GM20431 (cell line): ENCODE data around the gene MRPS9.

Experiments used
- in situ Hi-C: fragments of 300-500 bp; cut with MseI, MboI; formaldehyde crosslinking; loops from one replicate; pipeline ENCODE4 v1.15.0; 2020; ENCODE audit warnings: low sequenced_read_pairs; ENCODE audit not compliant: unreplicated experiment

Gene MRPS9

DNA sequence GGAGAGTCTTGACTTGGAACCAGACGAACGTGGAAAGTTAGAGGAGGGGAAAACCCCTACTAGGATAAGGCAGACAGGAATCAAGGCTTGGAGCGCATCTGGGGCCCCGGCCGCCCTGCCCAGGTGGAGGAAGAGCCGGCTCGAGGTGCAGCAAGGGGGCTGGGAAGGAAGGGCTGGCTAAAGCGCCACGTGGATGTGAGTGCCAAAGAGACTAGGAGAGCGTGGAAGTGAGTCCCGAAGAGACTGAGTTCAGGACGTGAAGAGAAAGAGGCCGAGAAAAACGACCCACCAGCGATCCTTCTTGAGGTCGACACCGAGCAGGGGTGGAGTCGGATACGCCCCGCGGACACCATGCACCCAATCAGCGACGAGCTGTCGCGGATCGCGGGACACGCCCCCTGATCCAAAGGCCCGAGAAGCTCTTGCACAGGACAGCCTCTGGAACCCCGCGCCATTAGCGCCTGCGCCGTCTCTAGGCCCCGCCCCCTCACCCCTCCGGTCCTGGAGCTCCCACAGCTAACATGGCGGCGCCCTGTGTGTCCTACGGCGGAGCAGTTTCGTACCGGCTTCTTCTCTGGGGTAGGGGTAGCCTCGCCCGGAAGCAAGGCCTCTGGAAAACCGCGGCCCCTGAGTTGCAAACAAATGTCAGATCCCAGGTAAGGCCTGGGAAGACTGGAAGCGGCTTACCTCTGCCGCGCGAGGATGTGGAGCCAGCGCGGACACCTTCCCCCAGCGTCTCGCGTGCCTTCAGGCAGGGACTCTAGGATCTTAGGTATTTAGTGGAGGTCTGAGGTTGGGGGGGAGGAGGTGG lies at the start of gene MRPS9:
TSS of gene MRPS9 (plus strand) at position 498 of the 811 bp plus-strand sequence. CDS start at position 522, 24 bp downstream.
- in situ Hi-C loops: no loop called here

DNA sequence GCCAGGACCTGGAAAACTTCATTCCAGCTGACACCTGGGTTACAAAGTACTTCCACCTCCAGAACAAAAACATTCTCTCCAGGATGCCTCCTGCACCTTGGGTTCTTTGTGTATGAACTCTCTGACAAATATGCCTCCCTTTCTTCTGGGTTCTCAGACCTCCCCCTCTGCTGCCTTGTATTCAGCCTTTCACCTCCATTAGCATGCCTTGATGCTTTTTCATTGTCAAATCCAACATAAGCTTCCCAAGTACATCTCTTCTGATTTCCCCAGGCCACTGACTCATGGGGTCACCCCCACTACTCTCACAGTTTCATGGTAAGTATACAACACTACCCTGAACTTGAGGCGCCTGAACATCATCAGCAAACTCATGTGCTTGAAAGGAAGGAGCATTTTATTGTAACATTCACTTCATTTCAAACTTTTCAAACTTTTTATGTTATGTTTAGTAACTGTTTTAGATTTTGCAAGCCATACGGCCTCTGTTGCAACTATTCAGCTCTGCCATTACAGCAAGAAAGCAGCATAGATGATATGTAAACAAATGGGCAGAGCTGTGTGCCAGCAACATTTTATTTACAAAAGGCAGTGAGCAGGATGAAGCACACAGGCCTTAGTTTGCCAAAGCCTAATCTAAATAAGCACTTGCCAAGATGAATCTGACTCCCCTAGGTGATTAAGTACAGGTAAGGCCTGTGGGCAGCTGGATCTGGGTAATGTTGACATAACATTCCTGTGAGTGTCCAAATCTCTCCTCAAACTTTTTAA lies 32.5 kb upstream of the MRPS9 start:
- in situ Hi-C loops: no loop called here

DNA sequence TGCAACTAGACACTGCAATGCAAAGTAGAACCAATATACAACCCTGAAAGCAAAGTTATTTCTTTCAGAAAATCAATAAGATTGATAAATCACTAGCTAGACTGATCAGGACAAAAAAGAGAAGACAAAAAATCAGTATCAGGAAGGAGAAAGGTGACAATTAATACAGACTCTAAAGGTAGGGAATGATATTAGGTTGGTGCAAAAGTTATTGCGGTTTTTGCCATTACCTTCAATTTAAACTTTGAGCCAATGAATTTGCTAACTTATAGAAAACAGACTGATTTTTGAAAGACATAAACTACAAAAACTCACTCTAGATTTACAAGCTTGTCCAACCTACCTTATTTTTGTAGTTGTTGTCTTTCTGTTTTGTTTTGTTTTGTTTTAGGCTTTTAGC lies 30.5 kb upstream of the MRPS9 start:
- in situ Hi-C loops: no loop called here

DNA sequence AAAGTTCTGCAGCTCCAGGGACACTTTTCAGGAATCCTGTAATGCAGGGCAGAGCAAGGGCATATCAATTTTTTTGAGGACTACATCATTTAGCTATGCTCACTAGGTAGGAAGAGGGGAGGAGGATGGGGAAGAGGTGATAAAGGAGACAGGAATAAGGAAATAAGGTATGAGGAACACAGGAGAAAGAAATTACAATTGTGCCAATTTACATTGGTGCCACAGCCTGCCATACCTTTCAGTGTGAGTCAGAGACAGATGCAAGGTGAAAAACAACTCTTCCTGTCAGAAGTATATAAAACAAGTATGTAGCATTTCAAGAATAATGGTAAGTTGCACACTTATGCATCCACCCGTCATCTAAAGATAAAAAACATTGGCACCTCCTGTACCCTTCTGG lies 5.4 kb upstream of the MRPS9 start:
- in situ Hi-C loops: no loop called here

DNA sequence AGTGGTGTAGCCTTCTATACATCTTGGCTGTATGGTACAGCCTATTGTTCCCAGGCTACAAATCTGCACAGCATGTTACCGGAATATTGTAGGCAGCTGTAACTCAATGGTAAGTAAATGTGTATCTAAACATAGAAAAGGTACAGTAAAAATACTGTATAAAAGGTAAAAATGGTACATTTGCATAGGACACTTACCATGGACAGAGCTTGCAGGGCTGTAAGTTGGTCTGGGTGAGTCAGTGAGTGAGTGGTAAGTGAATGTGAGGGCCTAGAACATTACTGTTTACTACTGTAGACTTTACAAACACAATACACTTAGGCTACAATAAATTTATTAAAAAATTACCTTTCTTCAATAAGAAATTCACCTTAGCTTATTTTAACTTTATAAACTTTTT lies 3.7 kb upstream of the MRPS9 start:
- in situ Hi-C loops: no loop called here

DNA sequence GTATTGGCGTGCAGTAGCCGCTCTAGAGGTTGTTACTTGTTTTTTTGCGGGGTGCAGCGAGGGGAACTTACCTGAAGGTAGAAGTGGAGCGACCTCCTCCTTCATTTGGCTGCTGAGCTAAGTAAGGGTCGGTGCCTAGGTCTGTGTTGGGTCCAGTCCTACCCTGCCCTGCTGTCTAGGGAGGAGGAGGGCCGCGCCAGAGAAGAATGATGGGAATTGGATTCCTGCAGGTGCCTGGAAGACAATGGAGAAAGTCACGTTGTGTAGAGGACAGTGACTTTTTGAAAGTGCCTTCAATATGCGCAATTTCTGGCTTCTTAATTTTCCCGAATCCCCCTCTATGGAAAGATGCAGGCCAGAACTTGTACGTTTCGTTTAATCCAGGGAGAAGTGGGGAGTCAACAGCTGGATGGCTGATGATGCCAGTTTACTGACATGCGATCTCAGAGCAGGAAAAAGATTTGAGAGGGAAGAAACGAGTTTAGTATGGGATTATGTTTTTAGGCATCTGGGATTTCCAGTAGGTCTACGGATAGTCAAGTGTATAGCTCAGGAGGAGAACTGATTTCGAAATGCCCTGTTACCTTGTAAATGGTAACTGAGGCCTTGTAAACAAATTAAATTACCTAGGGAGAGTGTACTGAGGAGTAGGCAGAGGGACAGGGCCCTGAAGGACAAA lies 653 bp downstream of the MRPS9 start:
- in situ Hi-C loops: no loop called here

DNA sequence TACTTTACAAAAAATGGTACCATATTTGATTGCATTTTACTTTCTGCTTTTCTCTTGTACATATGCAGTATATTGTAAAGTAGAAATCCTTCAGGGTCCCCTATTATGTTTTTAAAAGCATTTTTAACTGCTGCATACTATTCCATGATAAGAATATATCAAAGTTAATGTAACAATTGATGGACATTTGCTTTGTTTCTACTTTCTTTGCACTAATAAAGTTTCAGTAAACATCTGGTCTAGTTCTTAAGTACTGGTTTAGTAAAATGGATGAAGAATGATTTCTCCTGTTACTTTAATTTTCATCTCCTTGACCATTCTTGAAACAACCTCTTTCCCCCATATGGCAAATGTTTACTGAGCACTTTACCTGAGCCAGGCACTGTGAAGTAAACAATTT lies 1.7 kb downstream of the MRPS9 start:
- in situ Hi-C loops: no loop called here

DNA sequence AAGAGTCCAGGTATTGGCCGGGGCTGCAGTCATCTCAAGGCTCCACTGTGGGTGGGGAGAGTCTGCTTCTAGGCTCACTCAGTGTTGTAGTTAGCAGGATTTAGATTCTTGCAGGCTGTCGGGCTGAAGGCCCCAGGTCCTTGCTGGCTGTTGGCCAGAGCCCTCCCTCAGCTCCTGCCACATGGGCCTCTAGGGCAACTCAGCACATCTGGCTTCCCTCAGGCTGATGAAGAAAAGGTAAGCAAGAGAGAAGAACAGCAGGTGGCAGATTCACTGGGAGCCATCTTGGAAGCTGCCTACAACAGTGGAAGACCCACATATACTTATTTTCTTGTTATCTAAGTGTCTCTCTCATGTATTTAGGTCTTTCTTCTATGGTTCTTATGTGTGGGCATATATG lies 4.3 kb downstream of the MRPS9 start:
- in situ Hi-C loops: no loop called here

DNA sequence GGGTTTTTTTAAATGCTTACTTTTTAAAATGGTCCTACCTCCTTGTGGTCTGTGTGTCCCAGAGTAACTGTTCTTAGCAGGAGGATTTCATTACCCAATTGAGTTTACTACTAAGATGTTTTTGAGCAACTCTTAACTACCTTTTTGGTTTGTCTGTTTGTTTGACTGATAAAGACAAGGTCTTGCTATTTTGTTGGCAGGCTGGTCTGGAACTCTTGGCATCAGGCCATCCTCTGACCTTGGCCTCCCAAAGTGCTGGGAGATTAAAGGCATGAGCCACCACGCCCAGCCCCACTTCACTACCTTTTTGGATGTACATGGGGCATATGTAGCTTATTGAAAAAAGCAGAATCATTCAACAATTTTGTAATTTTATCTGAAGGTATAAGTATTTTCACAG lies 14.9 kb downstream of the MRPS9 start:
- in situ Hi-C loops: no loop called here

DNA sequence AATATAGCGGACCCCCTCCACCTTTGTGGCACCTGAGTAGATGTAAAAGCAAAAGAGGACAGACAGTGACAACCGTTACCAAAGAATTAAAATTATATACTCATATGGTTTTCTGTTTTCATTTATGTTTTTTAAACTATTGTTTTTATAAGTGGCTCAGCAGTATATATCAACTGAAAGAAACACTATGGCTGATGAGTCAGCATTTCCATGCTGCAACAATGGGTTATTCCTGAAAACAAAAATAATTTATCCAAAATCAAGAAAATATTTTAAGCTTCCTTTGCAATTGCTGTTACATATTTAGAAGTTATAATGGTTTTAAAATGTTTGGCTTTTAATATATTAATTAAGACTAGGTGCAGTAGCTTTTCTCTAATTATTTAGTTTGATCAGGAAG lies 17.7 kb downstream of the MRPS9 start:
- in situ Hi-C loops: no loop called here

DNA sequence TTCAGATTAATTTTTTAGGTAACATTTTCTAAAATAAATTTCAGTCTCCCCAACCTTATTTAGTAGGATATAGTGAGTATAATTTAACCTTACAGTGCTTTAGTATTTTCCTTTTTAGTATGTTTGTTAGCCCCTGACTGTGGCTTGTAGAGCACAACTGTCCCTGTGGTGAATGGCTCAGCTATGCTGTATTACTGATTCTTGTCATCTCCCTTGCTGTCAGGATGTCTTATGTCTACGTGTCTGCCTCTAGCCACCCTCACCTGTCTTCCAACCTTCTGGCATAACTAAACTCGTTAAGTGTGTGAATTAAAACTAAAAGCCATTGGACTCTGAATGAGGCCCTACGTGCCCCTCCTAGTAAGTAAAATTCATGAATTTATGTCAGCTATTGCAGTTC lies 18.4 kb downstream of the MRPS9 start:
- in situ Hi-C loops: no loop called here

DNA sequence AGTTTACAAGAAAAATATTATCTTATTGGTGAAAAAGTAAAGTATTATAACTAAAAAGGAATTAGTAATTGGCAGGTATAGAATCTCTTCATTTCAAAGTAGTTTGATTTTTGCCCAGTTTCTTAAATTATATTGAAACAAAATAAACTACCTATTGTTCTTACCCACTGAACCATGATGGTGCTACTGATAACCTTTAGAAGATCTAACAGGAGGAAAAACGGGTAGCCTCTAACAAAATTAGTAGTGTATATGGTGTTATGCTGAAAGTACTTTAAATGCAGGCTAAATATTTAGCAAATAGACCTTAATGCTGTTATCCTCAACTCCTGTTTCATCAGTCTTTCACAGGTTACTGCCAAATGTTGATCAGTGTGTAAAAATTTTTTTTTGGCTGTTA lies 19.1 kb downstream of the MRPS9 start:
- in situ Hi-C loops: no loop called here

DNA sequence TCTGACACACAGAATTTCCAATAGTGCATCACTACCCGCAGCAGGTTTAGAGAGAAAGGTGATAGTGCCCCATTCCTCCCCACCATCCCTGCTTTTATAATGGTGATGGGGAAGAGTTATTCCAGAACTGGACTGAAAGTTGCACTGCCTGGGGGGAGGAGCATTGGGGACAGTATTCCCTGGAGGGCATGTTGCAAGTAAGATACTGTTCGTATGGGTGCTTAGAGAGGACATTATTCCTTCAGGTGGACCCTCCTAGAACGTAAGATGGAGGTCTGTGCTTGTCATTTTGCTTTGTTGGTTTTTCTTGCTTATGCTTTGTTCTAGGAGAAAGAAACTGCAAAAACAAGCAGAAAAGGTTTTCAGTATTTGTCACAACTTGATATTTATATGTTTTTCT lies 23.7 kb downstream of the MRPS9 start:
- in situ Hi-C loops: no loop called here

DNA sequence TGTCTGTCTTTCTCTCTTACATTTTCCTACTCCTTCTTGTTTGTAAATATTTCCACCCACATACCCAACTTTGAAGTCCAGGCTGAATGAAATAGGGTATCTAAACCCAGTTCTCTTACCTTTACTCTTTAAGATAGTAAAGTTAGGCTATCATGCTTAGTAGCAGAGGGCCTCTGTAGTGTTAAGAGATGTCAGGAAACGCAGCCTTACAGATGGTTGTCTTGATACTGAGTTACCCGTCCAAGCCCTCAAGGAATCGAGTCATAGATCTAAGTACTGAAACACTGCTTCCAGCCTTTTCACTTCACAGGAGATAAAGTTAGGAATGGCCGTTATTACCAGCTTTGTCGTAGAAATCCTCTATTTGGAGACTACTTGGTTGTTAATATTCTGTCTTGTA lies 24.3 kb downstream of the MRPS9 start:
- in situ Hi-C loops: no loop called here

DNA sequence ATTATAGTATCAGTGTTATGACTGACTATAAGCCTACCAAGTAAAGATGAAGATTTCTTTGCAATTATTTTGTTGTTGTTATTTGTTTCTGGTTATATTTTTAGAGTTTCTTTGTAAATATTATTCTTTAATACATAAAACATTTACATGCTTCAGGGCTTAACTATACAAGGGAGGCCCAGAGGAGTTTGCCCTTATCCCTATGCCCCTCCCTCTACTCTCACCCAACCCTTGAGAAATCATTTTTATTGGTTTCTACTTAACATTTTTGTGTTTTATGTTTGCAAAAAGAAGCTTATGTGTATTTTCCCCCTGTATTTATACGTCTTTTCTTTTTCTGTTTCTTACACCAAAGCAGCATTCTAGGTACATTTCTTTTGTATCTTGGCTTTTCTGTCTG lies 30.5 kb downstream of the MRPS9 start:
- in situ Hi-C loops: no loop called here

DNA sequence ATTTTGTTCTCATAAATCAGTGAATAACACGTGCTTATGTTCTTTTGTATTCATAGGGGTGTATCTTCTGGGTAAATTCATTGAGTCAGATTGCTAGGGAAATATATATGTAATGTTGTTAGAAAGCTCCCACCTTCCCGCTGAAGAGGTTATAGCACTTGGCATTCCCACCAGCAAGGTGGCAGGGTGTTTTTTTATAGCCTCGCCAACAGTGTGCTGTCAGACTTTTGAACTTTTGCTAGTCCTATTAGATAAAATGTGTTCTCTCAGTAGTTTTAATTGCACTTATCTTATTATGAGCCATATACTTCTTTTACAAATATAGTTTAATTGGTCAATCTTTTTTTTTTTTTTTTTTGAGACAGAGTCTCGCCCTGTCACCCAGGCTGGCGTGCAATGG lies 31.0 kb downstream of the MRPS9 start:
- in situ Hi-C loops: no loop called here

DNA sequence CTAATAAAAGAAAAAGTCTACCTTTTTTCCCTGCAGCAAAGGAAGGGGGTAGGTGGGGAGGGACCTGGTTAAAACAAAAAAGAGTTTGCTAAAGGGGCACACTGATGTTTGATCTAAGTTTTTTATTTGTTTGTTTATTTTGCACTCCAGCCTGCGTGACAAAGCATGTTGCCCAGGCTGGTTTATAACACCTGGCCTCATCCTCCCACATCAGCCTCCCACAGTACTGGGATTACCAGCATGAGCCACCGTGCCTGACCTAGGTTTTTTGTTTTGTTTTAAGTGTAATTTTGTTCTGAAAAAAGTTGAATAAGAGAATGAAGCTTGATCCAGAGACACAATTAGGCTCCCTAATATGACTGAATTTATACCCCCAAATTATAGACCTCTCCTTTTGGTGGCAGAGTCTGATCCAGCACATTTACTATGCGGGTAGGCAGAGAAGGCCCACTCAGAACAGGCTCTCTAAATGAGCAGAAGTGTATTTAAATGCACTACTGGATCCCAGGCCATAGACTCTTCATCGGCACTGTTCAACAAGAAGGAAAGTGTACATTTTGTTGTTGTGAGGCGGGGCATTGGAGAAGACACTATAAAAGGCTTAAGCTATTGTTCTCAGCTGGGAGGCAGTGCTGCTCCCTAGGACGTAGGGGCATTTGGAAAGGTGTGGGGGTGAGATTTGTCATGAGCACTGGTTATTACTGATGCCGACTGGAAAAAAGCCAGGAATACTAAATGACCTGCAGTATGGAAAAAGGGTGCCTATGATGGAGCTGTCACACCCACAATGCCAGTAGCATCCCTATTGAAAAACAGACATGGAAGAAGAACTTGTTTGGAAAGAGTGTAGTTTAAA lies 32.4 kb downstream of the MRPS9 start:
- in situ Hi-C loops: no loop called here

DNA sequence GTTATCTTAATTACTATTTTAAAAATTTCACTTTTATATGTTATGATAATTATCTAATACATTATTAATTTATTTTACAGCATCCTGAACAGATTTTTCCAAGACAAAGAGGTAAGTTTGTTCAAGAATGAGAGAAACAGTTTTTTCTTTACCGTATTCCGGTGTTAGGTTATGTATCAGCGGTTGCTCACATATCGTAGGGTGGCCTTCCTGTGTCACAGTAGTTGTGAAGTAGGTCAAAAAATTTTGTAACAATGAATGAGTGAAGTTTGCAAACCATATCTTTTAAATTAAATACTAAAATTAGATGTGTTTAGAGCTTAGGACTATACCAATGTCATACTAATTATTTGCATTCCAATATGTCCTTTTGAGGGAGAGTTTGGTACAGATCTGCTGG lies 33.5 kb downstream of the MRPS9 start:
- in situ Hi-C loops: no loop called here

DNA sequence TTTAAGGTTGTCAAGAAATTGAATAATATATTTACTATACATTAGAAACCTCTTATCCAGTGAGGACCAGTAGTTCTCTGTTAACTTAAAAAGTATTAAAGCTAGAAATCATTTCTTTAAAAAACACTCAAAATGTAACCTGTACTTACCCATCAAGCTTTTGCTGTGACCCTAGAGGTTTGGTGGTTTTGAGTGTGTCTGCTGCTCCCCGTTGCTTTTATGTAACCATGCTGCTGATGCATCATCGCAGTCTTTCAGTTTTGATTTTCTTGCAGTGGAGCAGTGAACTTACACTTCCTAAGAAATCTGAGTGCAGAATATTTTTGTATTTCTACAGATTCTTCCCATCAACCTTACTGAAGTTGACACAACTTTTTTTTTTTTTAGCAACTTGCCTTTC lies 34.2 kb downstream of the MRPS9 start:
- in situ Hi-C loops: no loop called here

DNA sequence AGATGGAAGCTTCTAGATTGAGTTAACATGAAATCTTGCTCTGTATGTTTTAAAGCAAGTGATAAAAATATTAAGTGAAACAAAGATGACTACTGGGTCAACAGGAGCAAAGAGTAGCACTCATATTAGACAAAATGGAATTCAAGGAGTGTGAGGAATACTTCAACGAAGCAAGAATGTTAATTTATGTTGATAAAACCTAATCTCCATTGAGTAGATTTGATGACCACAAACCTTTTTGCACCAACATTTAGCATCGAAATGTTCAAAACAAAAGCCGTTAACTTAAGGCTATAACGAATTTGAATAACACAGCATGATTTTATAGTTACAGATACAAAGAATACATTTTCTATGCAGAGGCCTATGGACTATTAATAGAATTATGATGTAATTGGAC lies 35.7 kb downstream of the MRPS9 start:
- in situ Hi-C loops: no loop called here
